ENCODE data around the gene DROSHA. TPM values are rescaled to one million over a fixed set of nuclear protein-coding genes. Genes with fewer than 3 reads are reported as not detected.

Gene DROSHA
- total RNA-seq, 1 experiment from 2014 or later, result 73.5 TPM

DNA sequence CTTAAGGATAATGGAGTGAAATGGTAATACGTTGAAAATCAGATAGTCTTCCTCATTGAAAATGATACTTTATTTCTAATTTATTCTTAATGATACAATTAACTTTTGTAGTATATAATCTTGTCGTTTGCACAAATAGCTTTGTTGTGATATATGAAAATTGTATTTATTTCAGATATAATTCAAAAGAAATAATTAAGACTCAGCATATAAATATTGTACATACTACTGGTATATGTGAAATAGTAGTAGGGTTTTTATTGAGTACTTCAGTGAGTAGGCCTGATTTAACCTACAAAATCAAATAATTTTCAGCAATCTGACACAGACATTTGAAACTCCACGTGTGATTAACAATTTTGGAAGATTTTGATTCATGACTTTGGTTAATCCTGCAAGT, 5.0 kb upstream of the DROSHA start:
- RAD21 ChIA-PET (ENCODE audit: low non-redundant PET in 1 of 2, low total read pairs in 2 of 2, uncharacterized antibody in 2 of 2, unreplicated experiment in 2 of 2), result no interaction called here
- no peak overlapping the region for H3K27ac ChIP-seq (ENCODE audit: low read depth, low read length)
- DNase-seq (ENCODE audit: low read depth, low spot score) (no peak), ATAC-seq (no peak)
- no peak overlapping the region for H3K4me2 ChIP-seq (ENCODE audit: low read length)
- H3K79me2 ChIP-seq (ENCODE audit: insufficient read depth, low read length), result peaks cover 42% of the 10 kb centered on the region
- no peak overlapping the region for H3K9ac ChIP-seq (ENCODE audit: low read length)
- CTCF ChIA-PET, result no interaction called here
- H3K36me3 ChIP-seq (ENCODE audit: control insufficient read depth in 1 of 2, insufficient read depth in 2 of 2, low read length in 2 of 2), result peaks cover 38 to 53% of the 10 kb centered on the region in 2 experiments
- no peak overlapping the region for H2AFZ ChIP-seq (ENCODE audit: low read depth, low read length, poor library complexity, severe bottlenecking)
- no peaks in the 10 kb centered on the region for H3K9me2 ChIP-seq (ENCODE audit: insufficient read depth)
- TF ChIP-seq, protein P1, sequence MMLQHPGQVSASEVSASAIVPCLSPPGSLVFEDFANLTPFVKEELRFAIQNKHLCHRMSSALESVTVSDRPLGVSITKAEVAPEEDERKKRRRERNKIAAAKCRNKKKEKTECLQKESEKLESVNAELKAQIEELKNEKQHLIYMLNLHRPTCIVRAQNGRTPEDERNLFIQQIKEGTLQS (IDR thresholded peaks at IDR 0.05), result no peak
- TF ChIP-seq EZH2 (IDR thresholded peaks at IDR 0.05) (no peak), SP1 (IDR thresholded peaks at IDR 0.05; ENCODE audit: low read depth) (no peak), JUND (IDR thresholded peaks at IDR 0.05) (no peak), ZFX (IDR thresholded peaks at IDR 0.05) (no peak), SIN3A (IDR thresholded peaks at IDR 0.05; ENCODE audit: low read depth) (no peak), TCF7L2 (IDR thresholded peaks at IDR 0.05; ENCODE audit: borderline replicate concordance, extremely low read depth, insufficient read depth, insufficient read length) (no peak)
- TF ChIP-seq, protein P2, sequence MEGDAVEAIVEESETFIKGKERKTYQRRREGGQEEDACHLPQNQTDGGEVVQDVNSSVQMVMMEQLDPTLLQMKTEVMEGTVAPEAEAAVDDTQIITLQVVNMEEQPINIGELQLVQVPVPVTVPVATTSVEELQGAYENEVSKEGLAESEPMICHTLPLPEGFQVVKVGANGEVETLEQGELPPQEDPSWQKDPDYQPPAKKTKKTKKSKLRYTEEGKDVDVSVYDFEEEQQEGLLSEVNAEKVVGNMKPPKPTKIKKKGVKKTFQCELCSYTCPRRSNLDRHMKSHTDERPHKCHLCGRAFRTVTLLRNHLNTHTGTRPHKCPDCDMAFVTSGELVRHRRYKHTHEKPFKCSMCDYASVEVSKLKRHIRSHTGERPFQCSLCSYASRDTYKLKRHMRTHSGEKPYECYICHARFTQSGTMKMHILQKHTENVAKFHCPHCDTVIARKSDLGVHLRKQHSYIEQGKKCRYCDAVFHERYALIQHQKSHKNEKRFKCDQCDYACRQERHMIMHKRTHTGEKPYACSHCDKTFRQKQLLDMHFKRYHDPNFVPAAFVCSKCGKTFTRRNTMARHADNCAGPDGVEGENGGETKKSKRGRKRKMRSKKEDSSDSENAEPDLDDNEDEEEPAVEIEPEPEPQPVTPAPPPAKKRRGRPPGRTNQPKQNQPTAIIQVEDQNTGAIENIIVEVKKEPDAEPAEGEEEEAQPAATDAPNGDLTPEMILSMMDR (IDR thresholded peaks at IDR 0.05 in 2 of 3, conservative IDR thresholded peaks at IDR 0.05 in 1 of 3; ENCODE audit: borderline replicate concordance in 1 of 3, insufficient read depth in 1 of 3, low read depth in 2 of 3, low read length in 2 of 3), result no peak
- H3K4me1 ChIP-seq (ENCODE audit: control insufficient read depth in 1 of 2, insufficient read depth in 2 of 2, low read length in 2 of 2), result peaks cover 7 to 9% of the 10 kb centered on the region in 2 experiments; a peak in 2 of 4 replicates
- H3K4me3 ChIP-seq (replicated peaks in 1 of 2; ENCODE audit: low read depth in 1 of 2, low read length in 2 of 2), result no peak overlapping the region
- intact Hi-C loops (cut with micrococcal nuclease), result no loop called here
- BruUV-seq (replicated peaks), result no TSS peak
- no peaks in the 10 kb centered on the region for H3K27me3 ChIP-seq (ENCODE audit: insufficient read depth, low read length)
- no peaks in the 10 kb centered on the region for H4K20me1 ChIP-seq (ENCODE audit: insufficient read depth)
- POLR2A ChIA-PET, result no interaction called here
- H3K9me3 ChIP-seq (ENCODE audit: control insufficient read depth in 1 of 2, insufficient read depth in 1 of 2, low read depth in 1 of 2, low read length in 2 of 2), result no peaks in the 10 kb centered on the region

DNA sequence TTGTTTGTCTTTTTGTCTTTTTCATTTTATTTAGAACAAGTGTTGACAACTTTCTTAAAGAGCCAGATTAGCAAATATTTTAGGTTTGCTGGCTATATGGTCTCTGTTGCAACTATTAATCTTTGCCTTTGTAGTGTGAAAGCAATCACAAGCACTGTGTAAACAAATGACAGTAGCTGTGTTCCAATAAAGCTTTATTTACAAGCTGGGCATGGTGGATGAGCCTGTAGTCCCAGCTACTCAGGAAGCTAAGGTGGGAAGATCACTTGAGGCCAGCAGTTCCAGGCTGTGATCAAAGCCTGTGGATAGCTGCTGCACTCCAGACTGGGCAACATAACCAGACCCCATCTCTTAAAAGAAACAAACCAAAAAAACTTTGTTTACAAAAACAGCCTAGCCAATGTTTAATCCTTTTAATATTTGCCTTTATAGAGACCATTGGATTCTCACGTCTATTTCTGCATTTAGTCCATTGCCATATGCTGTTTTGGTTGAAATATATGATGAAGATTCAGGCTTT, 2.7 kb upstream of the DROSHA start:
- no peaks in the 10 kb centered on the region for H3K9me2 ChIP-seq (ENCODE audit: insufficient read depth)
- H3K79me2 ChIP-seq (ENCODE audit: insufficient read depth, low read length), result peaks cover 62% of the 10 kb centered on the region
- H3K4me2 ChIP-seq (ENCODE audit: low read length), result no peak overlapping the region
- DNase-seq (ENCODE audit: low read depth, low spot score) (no peak), ATAC-seq (no peak)
- no peaks in the 10 kb centered on the region for H3K9me3 ChIP-seq (ENCODE audit: control insufficient read depth in 1 of 2, insufficient read depth in 1 of 2, low read depth in 1 of 2, low read length in 2 of 2)
- peaks cover 11 to 17% of the 10 kb centered on the region in 2 experiments for H3K4me1 ChIP-seq (ENCODE audit: control insufficient read depth in 1 of 2, insufficient read depth in 2 of 2, low read length in 2 of 2)
- no peaks in the 10 kb centered on the region for H3K27me3 ChIP-seq (ENCODE audit: insufficient read depth, low read length)
- H4K20me1 ChIP-seq (ENCODE audit: insufficient read depth), result no peaks in the 10 kb centered on the region
- no peak overlapping the region for H3K9ac ChIP-seq (ENCODE audit: low read length)
- peaks cover 21 to 38% of the 10 kb centered on the region in 2 experiments for H3K36me3 ChIP-seq (ENCODE audit: control insufficient read depth in 1 of 2, insufficient read depth in 2 of 2, low read length in 2 of 2)
- ChIA-PET CTCF (no interaction called here), POLR2A (no interaction called here), RAD21 (ENCODE audit: low non-redundant PET in 1 of 2, low total read pairs in 2 of 2, uncharacterized antibody in 2 of 2, unreplicated experiment in 2 of 2) (no interaction called here)
- BruUV-seq (replicated peaks), result no TSS peak
- no peak overlapping the region for H2AFZ ChIP-seq (ENCODE audit: low read depth, low read length, poor library complexity, severe bottlenecking)
- no peak overlapping the region for H3K27ac ChIP-seq (ENCODE audit: low read depth, low read length)
- intact Hi-C loops (cut with micrococcal nuclease), result no loop called here
- TF ChIP-seq, protein P3, sequence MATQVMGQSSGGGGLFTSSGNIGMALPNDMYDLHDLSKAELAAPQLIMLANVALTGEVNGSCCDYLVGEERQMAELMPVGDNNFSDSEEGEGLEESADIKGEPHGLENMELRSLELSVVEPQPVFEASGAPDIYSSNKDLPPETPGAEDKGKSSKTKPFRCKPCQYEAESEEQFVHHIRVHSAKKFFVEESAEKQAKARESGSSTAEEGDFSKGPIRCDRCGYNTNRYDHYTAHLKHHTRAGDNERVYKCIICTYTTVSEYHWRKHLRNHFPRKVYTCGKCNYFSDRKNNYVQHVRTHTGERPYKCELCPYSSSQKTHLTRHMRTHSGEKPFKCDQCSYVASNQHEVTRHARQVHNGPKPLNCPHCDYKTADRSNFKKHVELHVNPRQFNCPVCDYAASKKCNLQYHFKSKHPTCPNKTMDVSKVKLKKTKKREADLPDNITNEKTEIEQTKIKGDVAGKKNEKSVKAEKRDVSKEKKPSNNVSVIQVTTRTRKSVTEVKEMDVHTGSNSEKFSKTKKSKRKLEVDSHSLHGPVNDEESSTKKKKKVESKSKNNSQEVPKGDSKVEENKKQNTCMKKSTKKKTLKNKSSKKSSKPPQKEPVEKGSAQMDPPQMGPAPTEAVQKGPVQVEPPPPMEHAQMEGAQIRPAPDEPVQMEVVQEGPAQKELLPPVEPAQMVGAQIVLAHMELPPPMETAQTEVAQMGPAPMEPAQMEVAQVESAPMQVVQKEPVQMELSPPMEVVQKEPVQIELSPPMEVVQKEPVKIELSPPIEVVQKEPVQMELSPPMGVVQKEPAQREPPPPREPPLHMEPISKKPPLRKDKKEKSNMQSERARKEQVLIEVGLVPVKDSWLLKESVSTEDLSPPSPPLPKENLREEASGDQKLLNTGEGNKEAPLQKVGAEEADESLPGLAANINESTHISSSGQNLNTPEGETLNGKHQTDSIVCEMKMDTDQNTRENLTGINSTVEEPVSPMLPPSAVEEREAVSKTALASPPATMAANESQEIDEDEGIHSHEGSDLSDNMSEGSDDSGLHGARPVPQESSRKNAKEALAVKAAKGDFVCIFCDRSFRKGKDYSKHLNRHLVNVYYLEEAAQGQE (IDR thresholded peaks at IDR 0.05; ENCODE audit: low read depth), result no peak
- H3K4me3 ChIP-seq (replicated peaks in 1 of 2; ENCODE audit: low read depth in 1 of 2, low read length in 2 of 2), result no peak overlapping the region
